Activated naive CD8-positive, alpha-beta T cell (primary cell): ENCODE results near the gene CCR5.
"Not testable (repeated sequence)": the region's sequence is repeated elsewhere in the genome, so short reads cannot be mapped to it uniquely, and the experiment has no call there.

ENCODE experiments used
- H3K27ac Mint-ChIP-seq: one replicate; pipeline ENCODE4 v1.8.0; 2021; ENCODE audit warnings: mixed read lengths
- H3K27me3 Mint-ChIP-seq: one replicate; pipeline ENCODE4 v1.8.0; 2021; ENCODE audit warnings: mixed read lengths
- H3K36me3 Mint-ChIP-seq: one replicate; pipeline ENCODE4 v1.8.0; 2021; ENCODE audit warnings: mixed read lengths
- H3K4me1 Mint-ChIP-seq: one replicate; pipeline ENCODE4 v1.8.0; 2021; ENCODE audit warnings: low read depth, mixed read lengths
- H3K4me3 Mint-ChIP-seq: one replicate; pipeline ENCODE4 v1.8.0; 2021; ENCODE audit warnings: mild to moderate bottlenecking, mixed read lengths
- H3K9me3 Mint-ChIP-seq: one replicate; pipeline ENCODE4 v1.8.0; 2021; ENCODE audit warnings: low read depth, mixed read lengths

Gene CCR5

DNA sequence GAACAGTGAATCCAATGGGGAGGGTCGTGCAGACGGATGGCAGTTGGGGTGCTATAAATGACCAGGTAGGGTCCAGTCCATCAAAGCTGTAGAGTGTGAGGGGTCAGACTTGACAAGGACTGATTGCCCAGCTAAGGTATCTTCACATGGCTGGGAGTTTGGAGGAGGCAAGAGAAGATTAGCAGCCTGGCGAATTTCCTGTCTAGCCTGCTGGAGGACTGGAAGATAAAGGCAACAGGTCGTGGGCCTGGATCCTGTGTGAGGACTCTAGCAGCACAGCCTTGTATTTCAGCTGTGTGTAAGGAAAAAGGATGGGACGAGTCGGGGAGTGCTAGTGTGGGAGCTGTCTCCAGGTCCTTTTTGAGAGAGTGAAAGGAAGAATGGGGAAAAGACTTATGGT lies 18.6 kb downstream of the CCR5 start:
- no peaks in the 10 kb centered on the region for H3K9me3 Mint-ChIP-seq
- H3K27ac Mint-ChIP-seq = no peak overlapping the region
- H3K27me3 Mint-ChIP-seq = no peaks in the 10 kb centered on the region
- H3K36me3 Mint-ChIP-seq = no peaks in the 10 kb centered on the region
- H3K4me1 Mint-ChIP-seq = no peaks in the 10 kb centered on the region
- no peak overlapping the region for H3K4me3 Mint-ChIP-seq

DNA sequence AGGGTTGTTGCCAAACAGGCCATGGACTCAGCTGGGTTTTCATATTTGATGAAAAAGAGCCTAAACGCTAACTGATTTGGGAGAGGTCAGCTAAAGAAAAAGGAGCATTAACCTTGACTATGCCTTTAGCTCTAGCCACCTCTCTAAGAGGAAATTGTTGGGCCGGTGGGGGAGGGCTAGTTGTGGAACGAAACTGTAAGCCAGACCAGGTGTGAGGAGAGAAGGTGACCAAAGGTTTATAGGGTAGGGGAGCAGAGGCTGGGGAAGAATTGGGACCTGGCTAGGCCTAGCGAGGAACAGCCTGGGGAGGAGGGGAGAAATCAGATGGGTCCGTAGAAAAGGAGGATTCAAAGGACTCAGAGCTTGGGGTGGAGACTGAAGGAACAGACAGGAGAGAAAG lies 20.8 kb downstream of the CCR5 start:
- not testable (repeated sequence) for H3K27me3 Mint-ChIP-seq, H3K4me3 Mint-ChIP-seq, H3K9me3 Mint-ChIP-seq, H3K4me1 Mint-ChIP-seq, H3K27ac Mint-ChIP-seq, H3K36me3 Mint-ChIP-seq

- H3K27me3 Mint-ChIP-seq = no peaks in the 10 kb centered on the region
- H3K36me3 Mint-ChIP-seq = no peaks in the 10 kb centered on the region
- no peaks in the 10 kb centered on the region for H3K9me3 Mint-ChIP-seq
- no peaks in the 10 kb centered on the region for H3K4me1 Mint-ChIP-seq
- no peak overlapping the region for H3K4me3 Mint-ChIP-seq
- no peak overlapping the region for H3K27ac Mint-ChIP-seq
Observed at GRCh38 chr3:46393011-46393410, 22.3 kb downstream of the CCR5 start.

- Mint-ChIP-seq H3K36me3 (no peaks in the 10 kb centered on the region), H3K4me1 (no peaks in the 10 kb centered on the region), H3K27me3 (no peaks in the 10 kb centered on the region), H3K4me3 (no peak overlapping the region), H3K9me3 (no peaks in the 10 kb centered on the region), H3K27ac (no peak overlapping the region)
Observed at GRCh38 chr3:46393554-46394434, 23.0 kb downstream of the CCR5 start.

DNA sequence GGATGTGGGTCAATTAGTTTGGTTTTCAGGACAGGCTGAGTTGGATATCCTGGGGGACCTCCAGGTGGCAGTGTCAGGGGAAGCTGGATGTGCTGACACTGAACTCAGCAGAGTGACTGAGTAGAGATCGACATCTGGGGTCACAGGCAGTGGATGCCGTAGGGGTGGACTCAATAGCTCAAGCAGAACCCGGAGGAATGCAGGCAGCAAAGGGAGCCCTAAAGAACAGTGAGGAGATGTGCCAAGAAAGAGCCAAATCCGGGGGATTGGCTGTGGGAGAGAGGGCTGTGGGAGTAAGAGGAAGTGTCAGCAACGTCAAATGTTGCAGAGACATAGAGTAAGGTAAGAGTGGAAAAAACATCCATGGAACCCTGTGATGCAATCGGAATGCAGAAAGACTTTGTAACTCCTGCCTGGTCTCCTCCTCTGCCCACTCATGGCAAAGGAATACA lies 24.5 kb downstream of the CCR5 start:
- no peaks in the 10 kb centered on the region for H3K36me3 Mint-ChIP-seq
- H3K27me3 Mint-ChIP-seq = no peaks in the 10 kb centered on the region
- no peak overlapping the region for H3K4me3 Mint-ChIP-seq
- no peak overlapping the region for H3K27ac Mint-ChIP-seq
- no peaks in the 10 kb centered on the region for H3K4me1 Mint-ChIP-seq
- no peaks in the 10 kb centered on the region for H3K9me3 Mint-ChIP-seq

GRCh38 chr3:46395766-46396530 lies 25.2 kb downstream of the CCR5 start:
- Mint-ChIP-seq H3K4me3 (no peak overlapping the region), H3K36me3 (no peaks in the 10 kb centered on the region), H3K27me3 (no peaks in the 10 kb centered on the region), H3K4me1 (no peaks in the 10 kb centered on the region), H3K9me3 (no peaks in the 10 kb centered on the region), H3K27ac (no peak overlapping the region)

- Mint-ChIP-seq H3K4me3 (no peak overlapping the region), H3K9me3 (no peaks in the 10 kb centered on the region), H3K4me1 (no peaks in the 10 kb centered on the region), H3K27me3 (no peaks in the 10 kb centered on the region), H3K36me3 (no peaks in the 10 kb centered on the region), H3K27ac (no peak overlapping the region)
Observed at GRCh38 chr3:46397111-46397510, 26.4 kb downstream of the CCR5 start.

DNA sequence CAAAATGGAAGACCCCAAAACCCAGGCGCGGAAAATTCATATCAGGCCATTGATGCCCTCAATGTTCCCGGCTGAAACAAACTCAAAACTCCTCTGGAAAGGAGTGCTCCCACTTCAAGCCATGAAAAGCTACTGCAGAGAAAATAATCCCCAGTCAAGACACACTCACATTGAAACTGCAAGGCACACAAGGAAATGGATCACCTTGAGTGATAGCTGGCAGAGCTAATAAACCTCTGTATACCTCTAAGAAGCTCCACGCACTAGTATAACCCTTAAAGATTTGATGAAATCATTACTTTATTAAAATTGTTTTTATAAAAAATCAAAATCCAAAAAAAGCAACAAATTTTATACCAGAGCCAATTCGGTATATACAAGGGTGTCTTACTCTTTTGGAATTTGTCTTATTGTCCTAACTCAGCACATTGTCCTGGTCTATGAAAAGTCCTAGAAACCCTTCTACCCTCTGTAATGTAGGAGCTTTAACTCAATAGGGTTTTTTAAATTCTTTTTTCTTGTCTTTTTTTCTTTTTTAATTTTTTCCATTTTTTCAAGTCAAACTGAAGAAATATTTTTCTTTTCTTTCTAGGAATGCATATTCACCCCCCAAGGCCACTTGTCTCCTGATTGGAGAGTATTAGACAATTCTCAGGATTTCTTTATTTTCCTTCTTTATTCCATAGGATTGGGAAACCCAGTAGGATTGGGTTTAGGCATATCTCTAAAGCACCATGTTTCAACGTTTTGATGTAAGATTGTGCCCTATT lies 27.6 kb downstream of the CCR5 start:
- Mint-ChIP-seq H3K27me3 (peaks cover 2% of the 10 kb centered on the region), H3K4me1 (no peaks in the 10 kb centered on the region), H3K9me3 (peaks cover 5% of the 10 kb centered on the region), H3K36me3 (no peaks in the 10 kb centered on the region), H3K27ac (no peak overlapping the region), H3K4me3 (no peak overlapping the region)

DNA sequence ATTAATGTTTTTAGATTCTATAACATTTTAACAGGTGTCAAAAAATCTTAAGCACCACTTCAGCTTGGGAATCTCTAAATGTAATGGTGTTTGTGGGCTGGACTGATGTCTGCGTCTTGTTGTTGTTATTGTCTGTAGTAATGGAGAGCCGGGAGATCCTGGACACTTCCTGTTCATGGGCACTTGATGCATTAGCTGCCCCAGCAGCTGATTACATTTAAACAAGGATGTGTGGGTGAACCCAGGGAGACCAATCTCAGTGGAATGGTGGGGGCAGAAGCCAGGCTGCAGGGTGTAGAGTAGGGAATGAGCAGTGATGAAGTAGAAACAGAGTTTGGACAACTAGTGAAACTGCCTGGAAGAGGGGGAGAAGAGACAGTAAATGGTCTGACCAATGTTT lies 28.4 kb downstream of the CCR5 start:
- Mint-ChIP-seq H3K4me1 (no peaks in the 10 kb centered on the region), H3K27me3 (peaks cover 2% of the 10 kb centered on the region), H3K4me3 (no peak overlapping the region), H3K36me3 (no peaks in the 10 kb centered on the region), H3K9me3 (peaks cover 5% of the 10 kb centered on the region), H3K27ac (no peak overlapping the region)

DNA sequence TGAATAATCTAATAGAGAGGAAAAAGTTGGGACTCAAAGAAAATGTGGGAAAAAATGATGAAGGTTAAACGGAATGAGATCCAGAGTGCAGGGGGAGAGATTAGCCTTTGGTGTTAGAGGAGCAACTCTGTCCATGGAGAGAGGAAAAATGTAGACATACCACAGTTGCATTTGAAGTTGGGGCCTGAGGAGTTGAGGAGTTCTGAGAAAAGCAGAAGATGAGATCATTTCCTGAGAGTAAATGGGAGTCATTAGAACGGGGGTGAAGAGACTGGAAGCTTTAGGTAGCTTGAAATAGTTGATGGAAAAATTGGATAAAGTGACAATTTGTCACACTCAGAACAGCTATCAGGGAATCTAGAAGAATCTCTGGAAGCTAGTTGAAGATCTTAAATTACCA lies 28.8 kb downstream of the CCR5 start:
- Mint-ChIP-seq H3K9me3 (peaks cover 5% of the 10 kb centered on the region), H3K27me3 (peaks cover 2% of the 10 kb centered on the region), H3K4me1 (no peaks in the 10 kb centered on the region), H3K4me3 (no peak overlapping the region), H3K27ac (no peak overlapping the region), H3K36me3 (no peaks in the 10 kb centered on the region)

- no peak overlapping the region for H3K27ac Mint-ChIP-seq
- peaks cover 5% of the 10 kb centered on the region for H3K9me3 Mint-ChIP-seq
- H3K4me1 Mint-ChIP-seq = no peaks in the 10 kb centered on the region
- H3K27me3 Mint-ChIP-seq = peaks cover 2% of the 10 kb centered on the region
- H3K4me3 Mint-ChIP-seq = no peak overlapping the region
- H3K36me3 Mint-ChIP-seq = no peaks in the 10 kb centered on the region
Observed at GRCh38 chr3:46400000-46400734, 29.4 kb downstream of the CCR5 start.

DNA sequence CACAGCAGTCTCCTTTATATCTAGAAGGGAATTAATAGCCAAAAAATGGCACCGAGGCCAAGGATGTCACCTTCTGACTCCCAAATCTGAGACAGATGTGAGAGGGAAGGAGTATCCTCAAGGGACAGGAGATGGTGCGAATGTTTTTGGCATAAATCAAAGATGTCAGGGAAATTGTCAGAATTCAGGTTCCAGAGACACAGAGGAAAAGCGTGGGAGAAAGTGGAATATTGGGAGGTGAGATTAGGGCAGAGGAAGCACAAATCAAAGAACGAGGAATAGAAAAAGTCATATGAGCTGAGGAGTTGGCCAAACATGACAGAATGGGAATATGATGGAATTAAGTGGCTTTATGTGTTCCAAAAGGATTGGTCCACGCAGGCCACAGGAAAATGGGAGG lies 30.1 kb downstream of the CCR5 start:
- no peak overlapping the region for H3K4me3 Mint-ChIP-seq

DNA sequence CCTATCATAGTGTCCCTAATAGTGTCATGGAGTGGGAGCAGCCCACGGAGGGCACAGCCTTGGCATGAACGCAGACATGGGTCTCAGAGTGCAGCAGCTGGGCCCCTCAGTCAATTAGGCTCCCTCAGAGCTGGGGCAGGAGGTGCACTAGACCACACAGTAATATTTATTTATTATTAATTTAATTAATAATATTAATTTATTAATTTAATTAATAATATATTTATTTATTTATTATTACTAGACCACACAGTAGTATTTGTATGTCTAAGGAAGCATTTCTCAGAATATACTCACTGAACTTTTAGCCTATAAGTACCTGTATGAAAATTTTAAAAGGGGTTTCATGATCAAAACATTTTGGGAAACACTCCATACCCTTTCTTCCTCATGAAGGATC lies 30.8 kb downstream of the CCR5 start:
- no peaks in the 10 kb centered on the region for H3K36me3 Mint-ChIP-seq
- peaks cover under 1% of the 10 kb centered on the region for H3K4me1 Mint-ChIP-seq
- peaks cover 2% of the 10 kb centered on the region for H3K27me3 Mint-ChIP-seq
- H3K4me3 Mint-ChIP-seq = no peak overlapping the region
- H3K27ac Mint-ChIP-seq = no peak overlapping the region
- peaks cover 5% of the 10 kb centered on the region for H3K9me3 Mint-ChIP-seq

More for the DNA sequence above, 30.1 kb downstream of the CCR5 start:
- H3K27ac Mint-ChIP-seq = no peak overlapping the region
- H3K4me1 Mint-ChIP-seq = no peaks in the 10 kb centered on the region
- peaks cover 2% of the 10 kb centered on the region for H3K27me3 Mint-ChIP-seq
- peaks cover 5% of the 10 kb centered on the region for H3K9me3 Mint-ChIP-seq
- no peaks in the 10 kb centered on the region for H3K36me3 Mint-ChIP-seq

GRCh38 chr3:46402902-46403301 lies 32.2 kb downstream of the CCR5 start:
- not testable (repeated sequence) for H3K27ac Mint-ChIP-seq, H3K36me3 Mint-ChIP-seq, H3K4me3 Mint-ChIP-seq, H3K27me3 Mint-ChIP-seq, H3K9me3 Mint-ChIP-seq
- peaks cover 13% of the 10 kb centered on the region for H3K4me1 Mint-ChIP-seq
